HEK293 (cell line): ENCODE measurements around the gene FAM81A.

ENCODE experiments used
- CTCF ChIA-PET: fragments of 350-600 bp; formaldehyde crosslinking; extraction: SDS; loops from one replicate; lab custom pipeline; 2021; ENCODE audit warnings: antibody characterized with exemption; lab: Yijun Ruan, JAX
- POLR2A ChIA-PET: fragments of 300-600 bp; formaldehyde crosslinking; extraction: SDS; loops from one replicate; lab custom pipeline; 2020; ENCODE audit warnings: antibody characterized with exemption, inconsistent platforms; lab: Yijun Ruan, JAX
- H3K27ac ChIP-seq: fragments of 200-500 bp; sonication (Bioruptor generic); 2 replicates; pipeline ENCODE4 v1.5.1; 2014; ENCODE audit warnings: low read depth, low read length, control low read depth, inconsistent platforms; ENCODE audit errors: extremely low read depth
- H3K36me3 ChIP-seq, 2 experiments: fragments of 200-500 bp in 1 of 2; sonication (Bioruptor generic) in 1 of 2; 1 replicate in 1 of 2; 2 replicates in 1 of 2; pipeline ENCODE4 v1.5.1; 2014 to 2017; ENCODE audit warnings: inconsistent platforms in 2 of 2, low read length in 2 of 2; ENCODE audit not compliant: control insufficient read depth in 2 of 2, insufficient read depth in 1 of 2
- H3K4me1 ChIP-seq: fragments of 200-500 bp; sonication (Bioruptor generic); 2 replicates; pipeline ENCODE4 v1.5.1; 2014; ENCODE audit warnings: mild to moderate bottlenecking, low read length, inconsistent platforms; ENCODE audit not compliant: control insufficient read depth, insufficient read depth
- H3K4me3 ChIP-seq: 2 replicates; pipeline ENCODE4 v1.5.1; 2011; ENCODE audit warnings: low read depth, mild to moderate bottlenecking, control low read depth, low read length, moderate library complexity
- H3K9me3 ChIP-seq: fragments of 200-500 bp; sonication (Bioruptor generic); 2 replicates; pipeline ENCODE4 v1.5.1; 2014; ENCODE audit warnings: low read depth, low read length, inconsistent platforms; ENCODE audit not compliant: control insufficient read depth, insufficient read depth
- ATF2 ChIP-seq: fragments of 450-650 bp; formaldehyde crosslinking; IDR thresholded peaks from 2 replicates; pipeline ENCODE4 v1.5.1; 2016; ENCODE audit warnings: missing biosample characterization, missing genetic modification characterization, low read depth
- CTCF ChIP-seq: fragments of 450-650 bp; formaldehyde crosslinking; IDR thresholded peaks from 2 replicates; pipeline ENCODE4 v1.5.1; 2016; ENCODE audit warnings: missing biosample characterization, missing genetic modification characterization
- EGR2 ChIP-seq: fragments of 450-650 bp; formaldehyde crosslinking; IDR thresholded peaks from 2 replicates; pipeline ENCODE4 v1.5.1; 2016; ENCODE audit warnings: low read depth, missing biosample characterization, missing genetic modification characterization
- GFI1B ChIP-seq: fragments of 450-650 bp; formaldehyde crosslinking; IDR thresholded peaks from 2 replicates; pipeline ENCODE4 v1.5.1; 2016; ENCODE audit warnings: missing biosample characterization, missing genetic modification characterization
- GLI2 ChIP-seq: fragments of 450-650 bp; formaldehyde crosslinking; IDR thresholded peaks from 2 replicates; pipeline ENCODE4; 2017; ENCODE audit warnings: missing biosample characterization, missing genetic modification characterization, low read depth, borderline replicate concordance
- INSM2 ChIP-seq: fragments of 450-650 bp; formaldehyde crosslinking; IDR thresholded peaks from 2 replicates; pipeline ENCODE4 v1.5.1; 2016; ENCODE audit warnings: missing biosample characterization, missing genetic modification characterization
- KLF9 ChIP-seq: fragments of 450-650 bp; formaldehyde crosslinking; IDR thresholded peaks from 2 replicates; pipeline ENCODE4 v1.5.1; 2016; ENCODE audit warnings: missing biosample characterization, missing genetic modification characterization, low read depth
- YY2 ChIP-seq: fragments of 450-650 bp; formaldehyde crosslinking; IDR thresholded peaks from 2 replicates; pipeline ENCODE4 v1.5.1; 2016; ENCODE audit warnings: missing biosample characterization, missing genetic modification characterization
- ZBTB10 ChIP-seq: fragments of 450-650 bp; formaldehyde crosslinking; IDR thresholded peaks from 2 replicates; pipeline ENCODE4 v1.5.1; 2016; ENCODE audit warnings: missing biosample characterization, missing genetic modification characterization
- ZBTB44 ChIP-seq: fragments of 450-650 bp; IDR thresholded peaks from 2 replicates; pipeline ENCODE4 v1.5.1; 2018; ENCODE audit warnings: missing biosample characterization, mild to moderate bottlenecking, missing genetic modification characterization
- ZBTB7A ChIP-seq: fragments of 450-650 bp; formaldehyde crosslinking; IDR thresholded peaks from 2 replicates; pipeline ENCODE4 v1.5.1; 2016; ENCODE audit warnings: low read depth, missing biosample characterization, missing genetic modification characterization
- ZNF133 ChIP-seq: fragments of 450-650 bp; formaldehyde crosslinking; IDR thresholded peaks from 2 replicates; pipeline ENCODE4 v1.5.1; 2016; ENCODE audit warnings: missing biosample characterization, missing genetic modification characterization
- ZNF174 ChIP-seq: fragments of 450-650 bp; formaldehyde crosslinking; IDR thresholded peaks from 2 replicates; pipeline ENCODE4 v1.5.0; 2017; ENCODE audit warnings: missing biosample characterization, mild to moderate bottlenecking, missing genetic modification characterization
- ZNF211 ChIP-seq: fragments of 450-650 bp; formaldehyde crosslinking; IDR thresholded peaks from 2 replicates; pipeline ENCODE4 v1.5.1; 2016; ENCODE audit warnings: low read depth, missing biosample characterization, missing genetic modification characterization
- ZNF280C ChIP-seq: fragments of 450-650 bp; formaldehyde crosslinking; IDR thresholded peaks from 2 replicates; pipeline ENCODE4 v1.5.1; 2016; ENCODE audit warnings: missing biosample characterization, missing genetic modification characterization
- ZNF350 ChIP-seq: fragments of 450-650 bp; formaldehyde crosslinking; IDR thresholded peaks from 2 replicates; pipeline ENCODE4 v1.5.0; 2017; ENCODE audit warnings: missing biosample characterization, mild to moderate bottlenecking, missing genetic modification characterization
- ZNF37A ChIP-seq: fragments of 450-650 bp; IDR thresholded peaks from 2 replicates; pipeline ENCODE4 v1.5.1; 2018; ENCODE audit warnings: missing biosample characterization, missing genetic modification characterization
- ZNF571 ChIP-seq: fragments of 450-650 bp; formaldehyde crosslinking; IDR thresholded peaks from 2 replicates; pipeline ENCODE4 v1.5.0; 2017; ENCODE audit warnings: missing biosample characterization, missing genetic modification characterization
- ZNF76 ChIP-seq: fragments of 450-650 bp; formaldehyde crosslinking; IDR thresholded peaks from 2 replicates; pipeline ENCODE4; 2016; ENCODE audit warnings: low read depth, missing biosample characterization, missing genetic modification characterization, borderline replicate concordance
- ZSCAN30 ChIP-seq: fragments of 450-650 bp; IDR thresholded peaks from 2 replicates; pipeline ENCODE4 v1.5.1; 2018; ENCODE audit warnings: missing biosample characterization, mild to moderate bottlenecking, missing genetic modification characterization, moderate library complexity

The FAM81A gene

GRCh38 chr15:59410391-59410896, 27.5 kb upstream of the FAM81A start:
- H3K27ac ChIP-seq: no peak overlapping the region
- TF ChIP-seq ZNF37A (tag by site-specific recombination) (no peak), ZNF174 (tag by site-specific recombination) (no peak), GLI2 (tag by site-specific recombination) (no peak), EGR2 (tag by site-specific recombination) (0 out of 2 replicates have a peak, but pooled peaks have one; percentile 7)
- H3K36me3 ChIP-seq: no peaks in the 10 kb centered on the region
- no peak overlapping the region for H3K4me3 ChIP-seq
- ChIA-PET POLR2A (no interaction called here), CTCF (no interaction called here)
- no peaks in the 10 kb centered on the region for H3K4me1 ChIP-seq
- no peaks in the 10 kb centered on the region for H3K9me3 ChIP-seq

- Histone ChIP-seq H3K27ac (no peak overlapping the region), H3K4me3 (no peak overlapping the region), H3K36me3 (no peaks in the 10 kb centered on the region), H3K4me1 (no peaks in the 10 kb centered on the region), H3K9me3 (no peaks in the 10 kb centered on the region)
- ChIA-PET CTCF (interaction anchor here (1.0 to 1.1 kb wide), 2 partner anchors 19 to 166 kb away, joined by 3 to 5 read pairs; no protein-coding TSS in a partner anchor), POLR2A (no interaction called here)
- TF ChIP-seq ZSCAN30 (tag by site-specific recombination) (no peak), ZNF37A (tag by site-specific recombination) (no peak), CTCF (tag by site-specific recombination) (no peak), ZBTB7A (tag by site-specific recombination) (no peak), GLI2 (tag by site-specific recombination) (no peak), ZBTB10 (tag by site-specific recombination) (no peak), GFI1B (tag by site-specific recombination) (no peak), ZNF76 (tag by site-specific recombination) (no peak), INSM2 (no peak), ZBTB44 (tag by site-specific recombination) (no peak), ZNF211 (tag by site-specific recombination) (no peak), ZNF133 (tag by site-specific recombination) (no peak), YY2 (tag by site-specific recombination) (no peak), ZNF280C (no peak), ZNF571 (tag by site-specific recombination) (no peak), ATF2 (tag by site-specific recombination) (no peak), ZNF350 (tag by site-specific recombination) (no peak), KLF9 (tag by site-specific recombination) (no peak)
These were observed 24.4 kb upstream of the FAM81A start for GRCh38 chr15:59413577-59413976.
